Loucy (cell line): ENCODE results near the gene EIF2S3B.

Source experiments
- CTCF ChIP-seq: fragments of 200-600 bp; sonication (generic); conservative IDR thresholded peaks from 2 replicates; pipeline ENCODE4 v1.5.1; 2014; ENCODE audit warnings: mild to moderate bottlenecking, antibody characterized with exemption, low read length
- EZH2phosphoT487 ChIP-seq: fragments of 200-600 bp; IDR thresholded peaks from 2 replicates; pipeline ENCODE4 v1.6.1; 2018; ENCODE audit warnings: antibody characterized with exemption, mild to moderate bottlenecking, moderate library complexity, borderline replicate concordance

- TF ChIP-seq EZH2phosphoT487 (no peak), CTCF (no peak)
Measured at GRCh38 chr12:10543499-10543898, 37.8 kb downstream of the EIF2S3B start.
